ENCODE measurements around the gene SMARCD2.

The SMARCD2 gene

DNA sequence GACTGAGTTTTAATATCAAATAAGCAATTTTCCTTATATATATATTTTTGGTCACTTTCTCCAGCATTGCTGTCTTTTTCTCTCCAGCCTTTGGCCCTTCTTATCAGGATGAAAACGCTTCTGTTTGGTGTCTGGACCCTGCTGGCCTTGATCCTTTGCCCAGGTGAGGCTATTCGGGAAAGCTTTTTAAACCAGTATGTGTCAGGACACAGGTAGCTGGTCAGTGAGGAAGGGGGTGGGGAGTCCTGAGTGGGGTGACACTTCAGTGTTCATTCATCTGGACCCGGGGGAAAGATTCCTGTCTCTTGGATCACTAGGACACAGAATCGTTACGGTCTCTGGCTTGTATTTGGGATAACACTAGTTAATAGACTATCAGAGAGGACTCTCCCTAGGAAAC, 12.2 kb upstream of the SMARCD2 start:
- TF ChIP-seq CTCF (IDR thresholded peaks at IDR 0.05) = no peak
- peaks cover 17% of the 10 kb centered on the region for H3K27me3 ChIP-seq
- H3K9me3 ChIP-seq = no peaks in the 10 kb centered on the region
- H3K4me1 ChIP-seq (ENCODE audit: control insufficient read depth in 1 of 2, insufficient read depth in 1 of 2, low read depth in 1 of 2, low read length in 1 of 2) = no peaks in the 10 kb centered on the region
- H3K36me3 ChIP-seq = no peaks in the 10 kb centered on the region
- H3K4me3 ChIP-seq (ENCODE audit: low read depth in 1 of 2, low read length in 1 of 2) = no peak overlapping the region
- no peak overlapping the region for H3K27ac ChIP-seq

DNA sequence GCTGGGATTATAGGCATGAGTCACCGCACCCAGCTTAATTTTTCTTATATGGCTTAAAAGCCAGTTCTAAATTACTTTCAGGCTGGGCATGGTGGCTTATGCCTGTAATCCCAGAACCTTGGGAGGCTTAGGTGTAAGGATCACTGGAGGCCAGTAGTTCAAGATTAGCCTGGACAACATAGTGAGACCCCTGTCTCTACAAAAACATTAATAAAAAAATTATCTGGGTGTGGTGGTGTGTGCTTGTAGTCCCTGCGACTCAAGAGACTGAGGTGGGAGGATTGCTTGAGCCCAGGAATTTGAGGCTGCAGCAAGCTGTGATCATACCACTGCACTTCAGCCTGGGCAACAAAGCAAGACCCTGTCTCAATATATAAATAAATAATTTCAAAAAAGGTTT, 10.8 kb upstream of the SMARCD2 start:
- no peak overlapping the region for H3K4me3 ChIP-seq (ENCODE audit: low read depth in 1 of 2, low read length in 1 of 2)
- no peak overlapping the region for H3K27ac ChIP-seq
- peaks cover 17% of the 10 kb centered on the region for H3K27me3 ChIP-seq
- peaks cover 6 to 8% of the 10 kb centered on the region in 2 experiments for H3K4me1 ChIP-seq (ENCODE audit: control insufficient read depth in 1 of 2, insufficient read depth in 1 of 2, low read depth in 1 of 2, low read length in 1 of 2)
- H3K36me3 ChIP-seq = no peaks in the 10 kb centered on the region
- TF ChIP-seq CTCF (IDR thresholded peaks at IDR 0.05) = no peak
- H3K9me3 ChIP-seq = no peaks in the 10 kb centered on the region

GRCh38 chr17:63850401-63850800, 7.9 kb upstream of the SMARCD2 start:
- peaks cover 6 to 8% of the 10 kb centered on the region in 2 experiments for H3K4me1 ChIP-seq (ENCODE audit: control insufficient read depth in 1 of 2, insufficient read depth in 1 of 2, low read depth in 1 of 2, low read length in 1 of 2)
- no peak overlapping the region for H3K27ac ChIP-seq
- peaks cover 17% of the 10 kb centered on the region for H3K27me3 ChIP-seq
- H3K36me3 ChIP-seq = no peaks in the 10 kb centered on the region
- no peaks in the 10 kb centered on the region for H3K9me3 ChIP-seq
- no peak for TF ChIP-seq CTCF (IDR thresholded peaks at IDR 0.05)
- H3K4me3 ChIP-seq (ENCODE audit: low read depth in 1 of 2, low read length in 1 of 2) = no peak overlapping the region

DNA sequence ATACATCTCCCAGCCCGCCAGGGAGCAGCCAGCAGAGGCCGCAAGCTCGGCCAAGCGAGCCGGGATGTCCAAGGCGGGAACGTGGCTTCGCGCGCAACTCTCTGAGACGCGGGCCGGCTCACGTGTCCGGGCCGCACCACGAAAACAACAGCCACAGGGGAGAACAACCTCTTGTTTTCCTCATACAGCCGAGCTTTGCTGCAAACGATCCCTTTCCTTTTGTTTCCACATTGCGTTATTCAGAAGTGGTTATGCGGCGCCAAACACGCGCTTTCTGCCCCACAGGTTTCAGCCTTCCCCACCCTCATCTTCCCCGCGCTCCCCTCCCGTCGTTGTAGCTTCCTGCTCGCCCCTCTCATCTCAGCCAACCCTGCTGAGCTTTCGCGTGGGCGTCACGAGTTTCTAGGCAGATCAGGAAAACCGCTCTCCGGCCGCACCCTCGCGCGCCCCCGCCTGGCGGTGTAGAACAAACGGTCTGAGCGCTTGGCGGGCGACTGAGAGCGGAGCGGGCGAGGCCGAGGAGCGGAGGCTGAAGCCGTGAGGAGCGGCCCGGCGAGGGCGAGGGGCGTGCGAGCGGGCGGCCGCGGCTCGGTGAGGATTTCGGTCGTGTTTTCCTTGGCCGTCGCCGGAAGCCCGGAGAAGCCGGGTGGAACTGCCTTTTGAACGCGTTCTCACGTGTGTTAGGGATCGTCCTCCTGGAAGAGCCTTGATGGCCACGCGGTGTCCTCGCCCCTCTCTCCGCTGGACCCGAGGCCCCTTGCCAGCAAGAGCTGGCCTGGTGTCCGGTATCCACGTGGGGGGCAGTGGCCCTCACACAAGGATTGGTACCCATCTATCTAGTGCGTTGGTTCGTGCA, 6.6 kb upstream of the SMARCD2 start:
- H3K27ac ChIP-seq = peak overlapping the region; percentile 82
- peak overlapping the region; percentile 47 to 55 for H3K4me3 ChIP-seq (ENCODE audit: low read depth in 1 of 2, low read length in 1 of 2)
- peaks cover 17% of the 10 kb centered on the region for H3K27me3 ChIP-seq
- TF ChIP-seq CTCF (IDR thresholded peaks at IDR 0.05) = peak; percentile 79
- no peaks in the 10 kb centered on the region for H3K36me3 ChIP-seq
- H3K4me1 ChIP-seq (ENCODE audit: control insufficient read depth in 1 of 2, insufficient read depth in 1 of 2, low read depth in 1 of 2, low read length in 1 of 2) = peaks cover 6 to 8% of the 10 kb centered on the region in 2 experiments
- no peaks in the 10 kb centered on the region for H3K9me3 ChIP-seq

GRCh38 chr17:63847525-63848249, 5.2 kb upstream of the SMARCD2 start:
- Histone ChIP-seq H3K36me3 (no peaks in the 10 kb centered on the region), H3K4me3 (ENCODE audit: low read depth in 1 of 2, low read length in 1 of 2) (no peak overlapping the region), H3K4me1 (ENCODE audit: control insufficient read depth in 1 of 2, insufficient read depth in 1 of 2, low read depth in 1 of 2, low read length in 1 of 2) (peaks cover 14 to 18% of the 10 kb centered on the region in 2 experiments), H3K27ac (no peak overlapping the region), H3K9me3 (no peaks in the 10 kb centered on the region), H3K27me3 (peaks cover 6% of the 10 kb centered on the region)
- no peak for TF ChIP-seq CTCF (IDR thresholded peaks at IDR 0.05)
